HG03139 (cell line): ENCODE data around the gene CIAO2B.

Source experiments
- ATAC-seq: cut with Tn5 transposase; IDR thresholded peaks from one replicate; pipeline ENCODE4 v1.9.1; 2021; ENCODE audit not compliant: unreplicated experiment

The CIAO2B gene

GRCh38 chr16:66888647-66889615, 45.3 kb downstream of the CIAO2B start:
- no peak for ATAC-seq

DNA sequence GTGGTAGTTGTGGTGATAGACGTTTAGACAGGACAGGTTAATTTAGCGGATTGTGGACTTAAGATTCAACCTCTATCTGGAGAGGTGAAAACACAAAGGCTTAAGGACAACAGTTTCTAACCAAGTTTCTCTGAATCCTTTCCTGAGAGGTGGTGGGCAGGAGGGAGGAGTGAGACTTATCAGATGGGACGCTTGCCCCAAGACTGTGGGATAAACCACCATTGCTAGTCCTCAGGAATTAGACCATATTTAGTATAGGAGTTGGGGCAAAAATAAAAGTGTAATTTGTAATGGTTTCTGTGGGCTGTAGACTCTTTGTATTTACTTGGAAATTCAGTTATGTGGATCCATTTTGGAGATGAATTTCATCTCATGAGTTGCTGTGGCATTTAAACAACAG, 47.3 kb downstream of the CIAO2B start:
- no peak for ATAC-seq

- no peak for ATAC-seq
Observed at GRCh38 chr16:66886321-66886720, 47.9 kb downstream of the CIAO2B start.

GRCh38 chr16:66885491-66885890, 48.7 kb downstream of the CIAO2B start:
- no peak for ATAC-seq

DNA sequence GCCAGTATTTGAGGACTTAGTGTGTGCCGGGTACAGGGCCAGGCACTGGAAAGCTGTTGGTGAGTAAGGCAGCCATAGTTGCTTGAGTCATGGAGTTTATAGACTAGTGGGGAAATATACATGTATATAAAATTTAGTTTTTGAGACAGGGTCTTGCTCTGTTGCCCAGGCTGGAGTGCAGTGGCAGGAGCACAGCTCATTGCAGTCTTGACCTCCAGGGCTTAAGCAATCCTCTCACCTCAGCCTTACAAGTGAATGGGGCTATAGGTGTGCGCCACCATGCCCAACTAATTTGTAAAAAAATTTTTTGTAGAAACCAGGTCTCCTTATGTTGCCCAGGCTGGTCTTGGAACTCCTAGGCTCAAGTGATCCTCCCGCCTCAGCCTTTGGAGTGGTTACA, 51.5 kb downstream of the CIAO2B start:
- no peak for ATAC-seq
